PC-9 (cell line): ENCODE measurements around the gene CCNF.

ENCODE experiments used
- EZH2 ChIP-seq: fragments of 200-600 bp; sonication (generic); IDR thresholded peaks from 2 replicates; pipeline ENCODE4 v1.8.0; 2017; ENCODE audit warnings: antibody characterized with exemption, low read depth
- TF ChIP-seq, protein P1 (sequence below): fragments of 200-600 bp; sonication (generic); conservative IDR thresholded peaks from 2 replicates; pipeline ENCODE4 v1.6.1; 2017; ENCODE audit warnings: mixed run types, antibody characterized with exemption, mild to moderate bottlenecking, moderate library complexity

DNA sequence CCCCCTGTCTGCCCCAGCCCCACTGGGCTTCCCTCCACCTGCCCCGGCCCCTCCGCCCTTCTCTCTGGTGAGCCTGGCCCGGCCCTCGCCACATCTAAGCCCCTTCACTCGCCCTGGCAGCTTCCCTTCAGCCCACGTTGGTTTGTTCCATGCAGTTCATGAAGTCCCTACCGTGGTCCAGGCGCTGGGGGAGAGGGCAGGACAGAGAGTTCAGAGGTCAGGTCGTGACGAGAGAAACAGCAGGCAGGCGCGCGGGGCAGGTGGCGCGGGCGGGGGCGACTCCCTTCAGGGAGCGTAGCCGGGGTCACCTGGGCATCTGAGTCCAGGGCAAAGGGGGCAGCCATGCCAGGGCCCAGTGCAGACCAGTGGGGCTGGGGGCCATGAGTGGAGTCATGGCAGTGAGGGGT lies 21.7 kb downstream of the CCNF start:
- TF ChIP-seq, protein P1, sequence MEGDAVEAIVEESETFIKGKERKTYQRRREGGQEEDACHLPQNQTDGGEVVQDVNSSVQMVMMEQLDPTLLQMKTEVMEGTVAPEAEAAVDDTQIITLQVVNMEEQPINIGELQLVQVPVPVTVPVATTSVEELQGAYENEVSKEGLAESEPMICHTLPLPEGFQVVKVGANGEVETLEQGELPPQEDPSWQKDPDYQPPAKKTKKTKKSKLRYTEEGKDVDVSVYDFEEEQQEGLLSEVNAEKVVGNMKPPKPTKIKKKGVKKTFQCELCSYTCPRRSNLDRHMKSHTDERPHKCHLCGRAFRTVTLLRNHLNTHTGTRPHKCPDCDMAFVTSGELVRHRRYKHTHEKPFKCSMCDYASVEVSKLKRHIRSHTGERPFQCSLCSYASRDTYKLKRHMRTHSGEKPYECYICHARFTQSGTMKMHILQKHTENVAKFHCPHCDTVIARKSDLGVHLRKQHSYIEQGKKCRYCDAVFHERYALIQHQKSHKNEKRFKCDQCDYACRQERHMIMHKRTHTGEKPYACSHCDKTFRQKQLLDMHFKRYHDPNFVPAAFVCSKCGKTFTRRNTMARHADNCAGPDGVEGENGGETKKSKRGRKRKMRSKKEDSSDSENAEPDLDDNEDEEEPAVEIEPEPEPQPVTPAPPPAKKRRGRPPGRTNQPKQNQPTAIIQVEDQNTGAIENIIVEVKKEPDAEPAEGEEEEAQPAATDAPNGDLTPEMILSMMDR: no peak
- TF ChIP-seq EZH2: no peak
